ENCODE data around the gene CES4A. TPM values are rescaled to one million over a fixed set of nuclear protein-coding genes. Genes with fewer than 3 reads are reported as not detected.

CES4A gene
- total RNA-seq, 1 experiment from 2014 or later, result 0.61 TPM

- TF ChIP-seq AFF4 (CRISPR knock-in tag; IDR thresholded peaks at IDR 0.05; ENCODE audit: borderline replicate concordance) (no peak), PRRX2 (CRISPR knock-in tag; IDR thresholded peaks at IDR 0.05) (no peak), ZNF425 (CRISPR knock-in tag; conservative IDR thresholded peaks at IDR 0.05) (no peak), GABPB1 (CRISPR knock-in tag; IDR thresholded peaks at IDR 0.05) (no peak), USF1 (CRISPR knock-in tag; IDR thresholded peaks at IDR 0.05) (no peak)
Measured at GRCh38 chr16:67022531-67023214, 34.3 kb downstream of the CES4A start (continued).

- no peaks in the 10 kb centered on the region for H3K9me3 Mint-ChIP-seq
- peaks cover 14% of the 10 kb centered on the region for H3K27me3 Mint-ChIP-seq (ENCODE audit: low read depth)
- no peak overlapping the region for H3K4me3 Mint-ChIP-seq
- DNase-seq (ENCODE audit: low spot score), result no peak
- H3K36me3 Mint-ChIP-seq, result no peaks in the 10 kb centered on the region
- ATAC-seq, result no peak
- peaks cover 7% of the 10 kb centered on the region; the same call in 1 of the 2 replicates for H3K4me1 Mint-ChIP-seq
- POLR2A ChIA-PET, result no interaction called here
- CTCF ChIA-PET, result interaction anchor here (0.7 to 5.9 kb wide), 6 partner anchors 11 to 373 kb away, joined by 3 to 26 read pairs (median 4); no protein-coding TSS in a partner anchor
- no peak overlapping the region for H3K27ac Mint-ChIP-seq
- TF ChIP-seq STAT6 (CRISPR knock-in tag; conservative IDR thresholded peaks at IDR 0.05; ENCODE audit: low read depth) (no peak), SMAD4 (CRISPR knock-in tag; IDR thresholded peaks at IDR 0.05) (no peak), NR2C2 (CRISPR knock-in tag; IDR thresholded peaks at IDR 0.05) (no peak), ATF6 (CRISPR knock-in tag; IDR thresholded peaks at IDR 0.05) (no peak), CTCF (IDR thresholded peaks at IDR 0.05) (no peak), TP53 (CRISPR knock-in tag; IDR thresholded peaks at IDR 0.05) (no peak), MXD4 (CRISPR knock-in tag; IDR thresholded peaks at IDR 0.05; ENCODE audit: borderline replicate concordance) (no peak), ZNF671 (CRISPR knock-in tag; IDR thresholded peaks at IDR 0.05) (no peak), E2F5 (CRISPR knock-in tag; IDR thresholded peaks at IDR 0.05) (no peak), E2F4 (CRISPR knock-in tag; IDR thresholded peaks at IDR 0.05; ENCODE audit: borderline replicate concordance, low read depth) (no peak), ZNF512 (CRISPR knock-in tag; IDR thresholded peaks at IDR 0.05; ENCODE audit: borderline replicate concordance) (no peak), SMAD3 (CRISPR knock-in tag; IDR thresholded peaks at IDR 0.05; ENCODE audit: borderline replicate concordance) (no peak), OVOL2 (CRISPR knock-in tag; IDR thresholded peaks at IDR 0.05; ENCODE audit: borderline replicate concordance) (no peak)
Measured at GRCh38 chr16:67023689-67024088, 35.3 kb downstream of the CES4A start.

Data from WTC11 (cell line).